Lung (tissue), 12 donors: Measurements from ENCODE around the gene CAPN13. TPM values are rescaled to one million over a fixed set of nuclear protein-coding genes. Genes with fewer than 3 reads are reported as not detected.

Experiments used
- ATAC-seq: fragments of 200-7000 bp; cut with Tn5 transposase; one replicate; pipeline ENCODE4 v1.9.1; 2020; ENCODE audit warnings: moderate number of reproducible peaks; ENCODE audit not compliant: insufficient read depth, low FRiP score
- DNase-seq, 3 donors: peaks; one replicate each; pipeline ENCODE4 v3.0.0-alpha.2; 2013 to 2017
- H3K27ac ChIP-seq, 2 donors: one replicate each; pipeline ENCODE4 v1.5.1; 2013; ENCODE audit warnings: mild to moderate bottlenecking in 2 of 2, moderate library complexity in 2 of 2, control low read depth in 1 of 2, inconsistent platforms in 1 of 2, low read depth in 1 of 2, low read length in 1 of 2
- H3K27me3 ChIP-seq, 3 donors: one replicate each; pipeline ENCODE4 v1.5.1; 2013; ENCODE audit warnings: low read length in 2 of 3; ENCODE audit not compliant: control insufficient read depth in 3 of 3, insufficient read depth in 3 of 3
- H3K36me3 ChIP-seq, 4 donors: one replicate each; pipeline ENCODE4 v1.5.1; 2013; ENCODE audit warnings: low read length in 4 of 4, mild to moderate bottlenecking in 1 of 4, moderate library complexity in 1 of 4; ENCODE audit not compliant: control insufficient read depth in 4 of 4, insufficient read depth in 4 of 4
- H3K4me1 ChIP-seq, 5 donors: one replicate each; pipeline ENCODE4 v1.5.1; 2013; ENCODE audit warnings: low read length in 5 of 5, mild to moderate bottlenecking in 2 of 5, moderate library complexity in 1 of 5; ENCODE audit not compliant: control insufficient read depth in 5 of 5, insufficient read depth in 5 of 5
- H3K4me3 ChIP-seq: one replicate; pipeline ENCODE4 v1.5.1; 2013; ENCODE audit warnings: mild to moderate bottlenecking, control low read depth, moderate library complexity
- H3K9ac ChIP-seq, 2 donors: one replicate each; pipeline ENCODE4 v1.5.1; 2013; ENCODE audit warnings: low read length in 2 of 2, control low read depth in 1 of 2; ENCODE audit not compliant: insufficient read depth in 1 of 2
- H3K9me3 ChIP-seq, 4 donors: one replicate each; pipeline ENCODE4 v1.5.1; 2013; ENCODE audit warnings: low read length in 3 of 4, mild to moderate bottlenecking in 1 of 4, moderate library complexity in 1 of 4; ENCODE audit not compliant: control insufficient read depth in 4 of 4, insufficient read depth in 3 of 4
- WGBS, 2 donors: extraction: QIAGEN DNeasy Blood & Tissue Kit; methylation state at CpG; one replicate each; pipeline ENCODE4 v1.1.7; 2013; 5-methylcytosine and 5-hydroxymethylcytosine counted together
- polyA plus RNA-seq, 2 donors: library from polyadenylated mRNA; stranded (reverse); fragments of 200-250 nt; gene quantifications; one replicate each; pipeline ENCODE4 v1.2.1, GENCODE V29; 2013
- total RNA-seq, 2 donors: library from RNA; depleted of rRNA in 1 of 2; stranded (reverse); fragments of >200 nt in 1 of 2; gene quantifications; one replicate each; pipeline ENCODE4 v1.2.1, GENCODE V29; 2014 to 2021
- TF ChIP-seq, protein P1 (sequence below): IDR thresholded peaks from 2 replicates; pipeline ENCODE4 v1.5.1; 2012; ENCODE audit warnings: mild to moderate bottlenecking; ENCODE audit errors: control extremely low read depth, extremely low read depth
- donor health status: control.
- donor health status: control.
- donor health status: Bipolar disorder and iron deficiency.
- donor health status: healthy.
- donor health status: DM: yes; HTN: yes; CAD: no.

CAPN13 gene
- total and polyA plus RNA-seq, 4 donors, result 6.6 to 31.6 (median 8.2) TPM

DNA sequence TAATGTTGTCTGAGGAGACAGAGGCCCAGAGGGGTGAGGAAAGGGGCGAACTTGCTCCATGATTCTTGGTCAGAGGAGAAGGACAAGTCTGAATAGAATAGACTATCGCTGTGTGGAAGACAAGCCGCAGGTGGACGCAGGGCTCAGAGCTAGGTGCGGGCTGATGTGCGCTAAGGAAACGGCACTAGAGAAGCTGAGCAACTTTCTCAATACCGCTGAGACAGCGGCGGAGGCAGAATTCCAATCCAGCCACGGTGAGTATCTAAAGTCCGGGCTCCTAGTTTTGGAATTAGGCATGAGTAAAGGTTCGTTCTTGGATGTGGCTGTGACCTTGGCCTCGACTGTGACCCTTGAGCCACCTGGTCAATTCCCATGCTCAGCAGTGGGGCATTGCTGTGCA, 47.8 kb downstream of the CAPN13 start:
- 84 to 92% methylated on average over 14 of the region's 14 CpGs for WGBS, 2 donors
- DNase-seq, result no peak
- ATAC-seq, result no peak

DNA sequence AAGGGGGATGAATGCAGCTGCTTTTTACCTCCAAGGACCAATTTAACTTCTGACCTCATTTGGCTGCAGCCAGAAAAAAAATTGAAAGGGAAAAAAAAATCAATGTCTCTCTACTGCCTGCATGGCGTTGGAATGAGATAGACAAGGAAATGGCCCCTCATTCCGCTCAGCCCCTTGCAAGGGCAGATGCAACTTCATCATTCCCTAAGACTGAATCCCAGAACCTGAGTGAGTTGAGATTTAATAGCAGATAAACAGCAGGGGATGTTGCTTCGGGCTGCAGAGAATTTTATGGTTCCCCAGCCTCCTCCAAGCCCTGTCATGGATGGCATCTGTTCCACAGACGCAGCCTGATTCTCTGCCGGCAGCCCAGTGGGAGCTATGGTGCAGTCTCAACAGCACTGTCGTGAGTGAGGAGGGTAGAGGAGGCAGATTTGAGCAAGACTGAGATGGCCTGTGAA, 49.0 kb downstream of the CAPN13 start:
- H3K36me3 ChIP-seq, result no peaks in the 10 kb centered on the region
- TF ChIP-seq, protein P1, sequence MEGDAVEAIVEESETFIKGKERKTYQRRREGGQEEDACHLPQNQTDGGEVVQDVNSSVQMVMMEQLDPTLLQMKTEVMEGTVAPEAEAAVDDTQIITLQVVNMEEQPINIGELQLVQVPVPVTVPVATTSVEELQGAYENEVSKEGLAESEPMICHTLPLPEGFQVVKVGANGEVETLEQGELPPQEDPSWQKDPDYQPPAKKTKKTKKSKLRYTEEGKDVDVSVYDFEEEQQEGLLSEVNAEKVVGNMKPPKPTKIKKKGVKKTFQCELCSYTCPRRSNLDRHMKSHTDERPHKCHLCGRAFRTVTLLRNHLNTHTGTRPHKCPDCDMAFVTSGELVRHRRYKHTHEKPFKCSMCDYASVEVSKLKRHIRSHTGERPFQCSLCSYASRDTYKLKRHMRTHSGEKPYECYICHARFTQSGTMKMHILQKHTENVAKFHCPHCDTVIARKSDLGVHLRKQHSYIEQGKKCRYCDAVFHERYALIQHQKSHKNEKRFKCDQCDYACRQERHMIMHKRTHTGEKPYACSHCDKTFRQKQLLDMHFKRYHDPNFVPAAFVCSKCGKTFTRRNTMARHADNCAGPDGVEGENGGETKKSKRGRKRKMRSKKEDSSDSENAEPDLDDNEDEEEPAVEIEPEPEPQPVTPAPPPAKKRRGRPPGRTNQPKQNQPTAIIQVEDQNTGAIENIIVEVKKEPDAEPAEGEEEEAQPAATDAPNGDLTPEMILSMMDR, result no peak
- DNase-seq (no peak), ATAC-seq (no peak)
- peaks cover 0 to 6% (median 0%) of the 10 kb centered on the region in 5 donors for H3K4me1 ChIP-seq
- no peaks in the 10 kb centered on the region for H3K9me3 ChIP-seq
- no peak overlapping the region for H3K9ac ChIP-seq
- no peak overlapping the region for H3K4me3 ChIP-seq
- H3K27me3 ChIP-seq, result peaks cover 0 to 12% (median 7%) of the 10 kb centered on the region in 3 donors
- 55 to 66% methylated on average over 6 of the region's 6 CpGs for WGBS, 2 donors
- no peak overlapping the region for H3K27ac ChIP-seq

More for the DNA sequence above, 47.8 kb downstream of the CAPN13 start:
- no peaks in the 10 kb centered on the region for H3K36me3 ChIP-seq
- H3K27me3 ChIP-seq, result peaks cover 0 to 12% (median 3%) of the 10 kb centered on the region in 3 donors
- H3K27ac ChIP-seq, result no peak overlapping the region
- TF ChIP-seq, protein P1, result no peak
- H3K4me1 ChIP-seq, result peaks cover 0 to 6% (median 0%) of the 10 kb centered on the region in 5 donors
- H3K9ac ChIP-seq, result no peak overlapping the region
- H3K4me3 ChIP-seq, result no peak overlapping the region
- H3K9me3 ChIP-seq, result no peaks in the 10 kb centered on the region

DNA sequence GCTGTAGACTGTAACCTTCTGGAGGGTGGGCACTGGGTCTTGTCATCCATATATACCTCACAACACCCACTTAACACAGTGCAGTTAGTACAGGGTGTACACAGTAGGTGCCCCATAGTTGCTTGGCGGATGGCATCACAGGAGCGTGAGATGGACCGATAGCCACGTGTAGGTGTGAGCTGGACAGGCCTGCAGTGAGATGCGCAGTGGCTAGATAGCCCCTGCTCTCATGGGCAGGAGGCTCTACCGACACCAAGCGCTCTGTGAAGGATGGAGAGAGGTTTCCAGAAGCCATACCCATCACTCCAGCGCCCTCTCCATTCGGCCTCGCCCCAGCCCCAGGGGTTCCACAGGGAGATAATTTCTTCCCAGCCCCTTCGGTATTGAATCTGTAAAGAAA, 49.5 kb downstream of the CAPN13 start:
- ATAC-seq (no peak), DNase-seq (no peak)
- H3K4me1 ChIP-seq, result peaks cover 0 to 6% (median 0%) of the 10 kb centered on the region in 5 donors
- H3K27ac ChIP-seq, result no peak overlapping the region
- H3K4me3 ChIP-seq, result no peak overlapping the region
- WGBS, 2 donors, result 89 to 94% methylated on average over 11 of the region's 11 CpGs
- no peak overlapping the region for H3K9ac ChIP-seq
- no peaks in the 10 kb centered on the region for H3K9me3 ChIP-seq
- peaks cover 0 to 12% (median 7%) of the 10 kb centered on the region in 3 donors for H3K27me3 ChIP-seq
- no peaks in the 10 kb centered on the region for H3K36me3 ChIP-seq
- TF ChIP-seq, protein P1, result no peak

DNA sequence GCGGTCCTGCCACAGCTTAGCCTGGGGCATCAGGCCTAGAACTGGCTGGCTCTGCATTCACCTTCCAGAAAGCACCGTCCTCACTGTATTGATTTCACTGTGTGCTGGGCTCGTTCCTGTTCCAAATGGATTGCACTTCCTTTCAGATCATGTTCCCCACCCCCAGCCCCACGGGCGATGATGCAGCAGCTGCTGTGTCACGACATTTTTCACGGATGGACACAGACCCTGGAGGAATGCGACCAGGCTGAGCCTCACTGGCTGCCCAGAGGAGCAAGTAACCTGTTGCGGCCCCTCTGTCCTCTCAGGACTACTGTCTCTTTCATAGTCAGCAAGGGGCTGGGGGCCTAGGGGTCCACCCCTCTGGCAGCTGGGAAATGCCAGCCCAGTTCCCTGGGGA, 50.3 kb downstream of the CAPN13 start:
- DNase-seq, result no peak
- no peak overlapping the region for H3K27ac ChIP-seq

More for the DNA sequence above, 50.3 kb downstream of the CAPN13 start:
- TF ChIP-seq, protein P1, result no peak
- peaks cover 0 to 6% (median 0%) of the 10 kb centered on the region in 5 donors for H3K4me1 ChIP-seq
- no peaks in the 10 kb centered on the region for H3K36me3 ChIP-seq
- H3K9me3 ChIP-seq, result no peaks in the 10 kb centered on the region
- H3K4me3 ChIP-seq, result no peak overlapping the region
- peaks cover 0 to 12% (median 7%) of the 10 kb centered on the region in 3 donors for H3K27me3 ChIP-seq
- no peak overlapping the region for H3K9ac ChIP-seq
- no peak for ATAC-seq
- WGBS, 2 donors, result 74 to 76% methylated on average over 9 of the region's 9 CpGs
